HG02973 (cell line): ENCODE measurements around the gene CSPG4.
"Not testable (repeated sequence)": the region's sequence is repeated elsewhere in the genome, so short reads cannot be mapped to it uniquely, and the experiment has no call there.

ENCODE experiments used
- ATAC-seq: cut with Tn5 transposase; IDR thresholded peaks from one replicate; pipeline ENCODE4 v1.9.1; 2021; ENCODE audit warnings: moderate library complexity; ENCODE audit not compliant: unreplicated experiment

Gene CSPG4

GRCh38 chr15:75725719-75726607 lies 13.3 kb upstream of the CSPG4 start:
- no peak for ATAC-seq

- ATAC-seq = no peak
Measured at GRCh38 chr15:75725006-75725718, 12.5 kb upstream of the CSPG4 start.

- ATAC-seq = peak; percentile 63
Measured at GRCh38 chr15:75723847-75724660, 11.4 kb upstream of the CSPG4 start.

GRCh38 chr15:75723171-75723846 lies 10.7 kb upstream of the CSPG4 start:
- ATAC-seq = no peak

GRCh38 chr15:75721923-75722870 lies 9.5 kb upstream of the CSPG4 start:
- ATAC-seq = no peak

GRCh38 chr15:75721480-75721922 lies 8.9 kb upstream of the CSPG4 start:
- ATAC-seq = no peak

- no peak for ATAC-seq
Measured at GRCh38 chr15:75720787-75721479, 8.3 kb upstream of the CSPG4 start.

GRCh38 chr15:75720297-75720696 lies 7.6 kb upstream of the CSPG4 start:
- no peak for ATAC-seq

GRCh38 chr15:75718328-75718727 lies 5.7 kb upstream of the CSPG4 start:
- ATAC-seq = no peak

GRCh38 chr15:75717001-75717400 lies 4.4 kb upstream of the CSPG4 start:
- ATAC-seq = not testable (repeated sequence)

- not testable (repeated sequence) for ATAC-seq
Measured at GRCh38 chr15:75716249-75716950, 3.8 kb upstream of the CSPG4 start.

- not testable (repeated sequence) for ATAC-seq
Measured at GRCh38 chr15:75715312-75715832, 2.7 kb upstream of the CSPG4 start.

- ATAC-seq = no peak
Measured at GRCh38 chr15:75714195-75714594, 1.5 kb upstream of the CSPG4 start.

GRCh38 chr15:75713338-75713895 lies 769 bp upstream of the CSPG4 start:
- no peak for ATAC-seq

GRCh38 chr15:75711495-75711894 lies 1.2 kb downstream of the CSPG4 start:
- ATAC-seq = not testable (repeated sequence)

GRCh38 chr15:75710874-75711273 lies 1.8 kb downstream of the CSPG4 start:
- not testable (repeated sequence) for ATAC-seq

GRCh38 chr15:75709458-75709857 lies 3.2 kb downstream of the CSPG4 start:
- not testable (repeated sequence) for ATAC-seq

- ATAC-seq = no peak
Measured at GRCh38 chr15:75706682-75706954, 6.0 kb downstream of the CSPG4 start.
